SHP77 treated with DMSO at 0.1 percent for 48 hours (cell line): ENCODE measurements around the gene MT4.
A peak's percentile ranks its signal among the peaks of the same experiment; 100 is the strongest.
"Not testable (repeated sequence)": the region's sequence is repeated elsewhere in the genome, so short reads cannot be mapped to it uniquely, and the experiment has no call there.

Source experiments
- DNase-seq: peaks from one replicate; lab custom pipeline; 2025; lab: John Stamatoyannopoulos, UW

Gene MT4

DNA sequence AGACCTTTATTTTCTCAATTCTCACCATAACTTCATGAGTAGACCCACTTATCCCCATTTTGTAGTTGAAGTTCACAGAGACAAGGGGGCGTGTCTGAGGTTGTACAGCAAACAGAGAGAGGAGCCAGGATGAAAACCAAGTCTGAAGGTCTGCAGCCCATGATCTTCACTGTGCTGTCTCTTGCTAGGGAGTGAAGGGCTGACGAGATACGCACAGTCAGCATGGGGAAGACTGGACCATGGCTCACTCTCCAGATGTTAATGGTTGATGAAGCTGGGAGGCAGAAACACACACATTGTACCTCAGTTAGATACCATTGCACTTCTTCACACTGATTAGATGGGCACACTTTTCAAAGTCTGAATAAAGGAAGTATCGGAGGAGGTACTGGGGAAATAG is 5.8 kb upstream of the MT4 start:
- no peak for DNase-seq

DNA sequence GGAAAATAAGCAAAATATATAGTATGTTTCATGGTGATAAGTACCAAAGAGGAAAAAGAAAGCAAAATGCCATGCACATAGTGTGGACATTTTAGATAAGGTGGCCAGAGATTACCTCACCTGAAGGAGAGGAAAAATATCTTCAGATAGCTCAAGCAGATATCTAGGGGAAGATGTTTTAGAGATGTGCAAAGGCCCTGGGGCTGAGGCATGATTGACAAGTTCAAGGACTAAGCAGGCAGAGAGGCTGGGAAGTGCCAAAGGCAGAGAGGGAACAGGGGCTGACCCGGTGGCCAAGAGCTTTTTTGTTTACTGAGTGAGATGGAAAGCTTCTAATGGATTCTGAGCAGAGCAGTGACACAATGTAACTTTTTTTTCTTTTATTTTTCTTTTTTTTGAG is 4.4 kb upstream of the MT4 start:
- DNase-seq = no peak

DNA sequence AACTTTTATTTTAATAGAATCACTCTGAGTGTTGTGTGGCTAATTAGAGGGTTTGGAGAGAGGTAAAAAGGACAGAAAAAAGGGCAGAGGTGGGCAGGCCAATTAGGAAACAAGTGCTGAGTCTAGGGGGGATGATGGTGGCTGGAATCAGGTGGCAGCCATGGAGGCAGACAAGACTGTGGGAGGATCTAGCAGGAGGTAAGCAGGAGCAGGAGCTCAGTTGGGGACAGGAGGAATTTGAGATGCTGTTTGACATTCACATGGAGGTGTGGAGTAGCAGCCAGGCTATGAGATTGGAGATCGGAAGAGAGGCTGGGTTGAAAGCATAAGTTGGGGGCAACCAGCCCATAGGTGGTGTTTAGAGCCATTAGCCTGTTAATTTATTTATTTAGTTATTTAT is 3.7 kb upstream of the MT4 start:
- DNase-seq = no peak

- no peak for DNase-seq
Measured at GRCh38 chr16:56569971-56570370, 5.1 kb downstream of the MT4 start.

DNA sequence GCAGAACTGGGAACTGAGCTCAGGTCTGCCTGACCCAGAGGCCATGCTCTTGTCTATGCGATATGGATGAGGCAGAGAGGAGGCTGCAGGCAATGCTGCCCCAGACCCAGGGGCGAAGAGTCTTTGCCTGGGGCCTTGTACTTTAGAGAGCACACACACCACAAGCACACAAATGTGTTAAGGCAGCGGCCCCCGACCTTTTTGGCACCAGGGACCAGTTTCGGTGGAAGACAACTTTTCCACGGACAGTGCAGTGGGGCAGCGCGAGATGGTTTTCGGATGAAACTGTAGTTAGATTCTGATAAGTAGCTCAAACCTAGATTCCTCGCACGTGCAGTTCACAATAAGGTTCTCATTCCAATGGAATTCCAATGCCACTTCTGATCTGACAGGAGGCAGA is 6.7 kb downstream of the MT4 start:
- no peak for DNase-seq

- no peak for DNase-seq
Measured at GRCh38 chr16:56574625-56575024, 9.8 kb downstream of the MT4 start.

GRCh38 chr16:56576585-56577299 is 11.9 kb downstream of the MT4 start:
- peak; percentile 43 for DNase-seq

DNA sequence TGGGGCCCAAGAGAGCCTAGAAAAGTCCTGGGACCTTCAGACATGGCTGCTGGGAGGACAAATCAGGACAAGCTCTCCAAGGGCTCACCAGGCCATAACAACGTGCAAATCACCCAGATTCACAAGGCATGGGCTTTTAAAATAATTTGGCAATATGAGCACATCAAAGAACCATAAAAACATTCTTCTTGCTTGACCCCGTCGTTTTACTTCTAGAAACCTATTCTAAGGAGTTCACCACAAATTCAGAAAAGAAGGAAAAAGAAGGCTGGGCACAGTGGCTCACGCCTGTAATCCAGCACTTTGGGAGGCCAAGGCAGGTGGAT is 12.4 kb downstream of the MT4 start:
- DNase-seq = no peak

DNA sequence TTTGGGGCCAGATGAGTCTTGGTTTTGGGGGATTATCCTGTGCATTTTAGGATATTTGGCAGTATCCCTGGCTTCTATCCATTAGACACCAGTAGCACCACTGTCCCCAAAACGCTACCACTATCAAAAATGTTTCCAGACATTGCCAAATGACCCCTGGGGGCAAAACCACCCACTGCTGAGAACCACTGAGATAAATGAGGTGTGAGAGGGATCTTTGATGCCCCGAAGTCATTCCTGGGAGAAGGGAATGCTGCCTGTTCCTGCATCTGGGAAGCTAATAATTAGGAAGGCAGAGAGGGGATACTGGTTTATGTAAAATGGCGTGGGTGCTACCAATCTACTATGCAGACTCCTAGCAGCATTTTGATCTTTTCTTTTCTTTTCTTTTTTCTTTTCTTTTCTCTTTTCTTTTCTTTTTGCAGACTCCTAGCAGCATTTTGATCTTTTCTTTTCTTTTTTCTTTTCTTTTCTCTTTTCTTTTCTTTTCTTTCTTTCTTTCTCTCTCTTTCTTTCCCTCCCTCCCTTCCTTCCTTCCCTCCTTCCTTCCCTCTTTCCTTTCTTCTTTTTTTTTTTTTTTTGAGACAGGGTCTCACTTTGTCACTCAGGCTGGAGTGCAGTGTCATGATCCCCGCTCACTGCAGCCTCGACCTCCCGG is 15.6 kb downstream of the MT4 start:
- no peak for DNase-seq

DNA sequence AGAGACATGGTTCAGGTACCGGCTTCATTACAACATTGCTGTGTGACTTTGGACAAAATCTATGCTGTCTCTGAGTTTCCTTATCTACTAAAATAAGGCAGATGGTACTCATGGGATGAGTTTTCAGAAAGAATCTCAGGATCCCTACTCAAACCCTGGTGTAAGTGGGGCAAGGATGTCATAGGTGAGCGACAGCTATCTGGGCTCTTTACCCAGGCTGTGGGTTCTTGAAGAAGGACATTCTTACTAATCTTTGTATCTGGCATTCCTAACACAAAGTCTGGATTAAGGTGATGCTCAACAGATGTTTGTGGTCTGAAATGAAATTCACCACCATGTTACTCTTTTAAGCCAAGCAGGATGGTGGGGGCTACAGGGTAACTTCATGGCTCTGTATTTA is 18.0 kb downstream of the MT4 start:
- not testable (repeated sequence) for DNase-seq

DNA sequence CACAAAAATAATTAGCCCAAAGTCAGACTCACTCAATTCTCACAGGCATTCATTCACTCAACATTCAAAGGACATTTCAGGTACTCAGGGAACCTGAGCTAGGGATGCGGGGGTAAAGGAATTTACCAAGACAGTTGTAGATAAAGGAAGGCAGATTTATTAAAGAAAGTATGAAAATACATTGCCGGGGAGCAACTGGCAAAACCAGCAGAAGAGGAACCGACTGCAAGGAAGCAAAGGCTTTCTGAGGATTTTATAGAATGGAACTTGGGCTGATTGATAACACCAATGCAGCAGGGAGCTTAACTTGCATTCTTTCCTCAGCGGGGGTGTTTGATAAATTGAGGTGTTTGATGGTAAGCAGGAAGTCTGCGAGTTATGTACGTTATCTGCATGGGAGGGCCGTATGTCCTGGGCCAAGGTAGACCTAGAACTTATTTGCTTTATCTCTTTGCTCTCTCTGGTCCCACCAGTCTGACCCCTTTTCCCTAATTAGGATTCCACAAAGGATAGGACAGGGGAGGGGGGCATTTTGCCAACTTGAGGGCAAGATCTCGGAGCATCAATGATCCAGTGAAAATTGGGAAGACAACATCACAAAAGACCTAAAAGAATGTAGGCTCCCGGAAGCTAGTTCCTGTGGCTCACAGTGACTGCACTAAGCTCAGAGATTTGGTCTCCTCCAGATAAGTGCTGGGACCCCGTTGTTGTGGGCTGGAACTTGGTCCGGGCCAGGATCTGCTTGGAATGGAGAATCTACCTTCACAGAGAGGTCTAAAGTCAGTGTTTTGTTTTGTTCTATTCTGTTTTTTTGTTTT is 18.7 kb downstream of the MT4 start:
- DNase-seq = no peak

DNA sequence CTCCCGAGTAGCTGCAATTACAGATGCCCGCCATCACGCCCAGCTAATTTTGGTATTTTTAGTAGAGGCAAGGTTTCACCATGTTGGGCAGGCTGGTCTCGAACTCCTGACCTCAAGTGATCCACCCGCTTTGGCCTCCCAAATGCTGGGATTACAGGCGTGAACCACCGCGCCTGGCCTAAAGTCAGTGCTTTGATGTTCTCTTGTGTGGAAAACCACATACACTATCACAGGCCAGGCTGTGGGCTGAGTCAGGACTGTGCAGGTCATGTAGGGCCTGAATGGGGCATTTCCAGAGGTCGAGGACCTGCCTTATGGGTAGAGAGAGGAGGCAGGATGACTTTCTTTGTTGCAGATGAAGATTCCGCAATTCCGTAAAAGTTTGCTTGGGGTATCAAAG is 19.4 kb downstream of the MT4 start:
- no peak for DNase-seq

GRCh38 chr16:56588781-56589140 is 23.9 kb downstream of the MT4 start:
- DNase-seq = no peak

DNA sequence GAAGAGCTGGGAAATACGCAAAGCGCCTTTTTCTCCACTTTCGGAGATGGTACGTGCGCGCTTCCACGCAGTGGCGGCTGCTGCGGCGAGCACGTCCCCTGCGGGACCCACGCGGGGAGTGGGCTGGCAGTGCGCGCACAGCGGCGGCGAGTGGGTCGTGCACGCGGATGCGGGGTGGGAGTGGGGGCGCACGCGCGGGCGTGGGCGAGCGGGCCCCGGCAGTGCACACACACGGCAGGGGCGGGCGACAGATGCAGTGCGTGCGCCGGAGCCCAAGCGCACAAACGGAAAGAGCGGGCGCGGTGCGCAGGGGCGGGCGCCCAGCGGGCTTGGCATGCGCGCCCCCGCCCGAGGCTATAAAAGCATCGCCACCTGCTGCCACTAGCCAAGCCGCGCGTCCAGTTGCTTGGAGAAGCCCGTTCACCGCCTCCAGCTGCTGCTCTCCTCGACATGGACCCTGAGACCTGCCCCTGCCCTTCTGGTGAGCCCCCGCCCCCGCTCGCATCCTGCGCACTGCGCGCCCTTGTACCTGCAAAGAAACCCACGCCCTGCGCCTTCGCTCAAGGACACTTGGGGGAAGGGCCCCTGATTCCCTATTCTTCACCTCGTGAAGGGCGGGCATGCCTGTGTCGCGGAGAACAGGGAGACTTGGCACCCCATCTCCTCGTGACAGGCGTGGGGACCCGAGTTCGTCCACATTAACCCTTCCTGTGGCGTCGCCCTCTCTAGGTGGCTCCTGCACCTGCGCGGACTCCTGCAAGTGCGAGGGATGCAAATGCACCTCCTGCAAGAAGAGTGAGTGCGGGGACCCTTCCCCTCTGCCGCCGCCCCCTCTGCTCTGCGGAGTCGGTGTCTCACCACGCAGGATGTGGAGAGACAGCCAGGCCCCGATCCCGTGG is 24.5 kb downstream of the MT4 start, which contains the start of gene MT3:
MT3 (plus strand) TSS at position 388 of the 899 bp plus-strand sequence; CDS start at position 451, 63 bp downstream.
- no peak for DNase-seq

- DNase-seq = no peak
Measured at GRCh38 chr16:56591377-56592060, 26.6 kb downstream of the MT4 start.

- no peak for DNase-seq
Measured at GRCh38 chr16:56593573-56594291, 28.9 kb downstream of the MT4 start.

GRCh38 chr16:56594292-56594619 is 29.4 kb downstream of the MT4 start:
- DNase-seq = no peak

- peak; percentile 13 for DNase-seq
Measured at GRCh38 chr16:56600398-56600999, 35.6 kb downstream of the MT4 start.

DNA sequence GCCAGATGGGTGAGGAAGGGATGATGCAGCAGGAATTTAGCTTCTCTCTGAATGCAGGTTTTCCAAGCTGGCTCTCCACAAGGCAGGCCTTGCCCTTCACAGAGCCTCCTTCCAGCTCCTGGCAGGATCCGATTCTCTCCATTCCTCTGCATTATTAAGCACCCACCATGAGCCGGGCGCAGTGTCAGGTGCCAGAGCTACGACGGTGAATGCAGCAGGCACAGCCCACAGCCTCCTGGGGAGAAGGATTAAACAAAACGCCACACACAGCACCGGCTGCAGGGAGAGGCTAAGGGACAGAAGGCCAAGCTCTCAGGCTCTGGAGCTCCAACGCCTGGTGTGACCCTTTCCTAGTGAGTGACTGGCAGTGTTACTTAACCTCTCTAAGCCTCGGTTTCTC is 36.5 kb downstream of the MT4 start:
- no peak for DNase-seq

DNA sequence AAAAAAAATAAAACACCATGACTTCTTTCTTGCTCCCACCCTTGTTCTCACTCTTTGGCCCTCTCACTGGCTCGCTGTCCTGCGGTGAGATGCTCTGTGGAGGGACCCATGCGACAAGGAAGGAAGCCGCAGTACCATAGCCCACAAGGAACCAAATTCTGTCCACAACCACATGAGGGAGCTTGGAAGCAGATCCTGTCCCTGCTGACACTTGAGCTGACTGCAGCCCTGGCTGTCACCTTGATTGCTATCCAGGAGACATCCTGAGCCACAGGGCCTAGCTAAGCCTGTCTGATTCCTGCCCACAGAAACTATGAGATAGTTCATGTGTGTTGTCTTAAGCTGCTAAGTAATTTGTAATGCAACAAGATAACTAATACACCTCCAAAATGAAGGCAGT is 38.7 kb downstream of the MT4 start:
- DNase-seq = peak; percentile 47

DNA sequence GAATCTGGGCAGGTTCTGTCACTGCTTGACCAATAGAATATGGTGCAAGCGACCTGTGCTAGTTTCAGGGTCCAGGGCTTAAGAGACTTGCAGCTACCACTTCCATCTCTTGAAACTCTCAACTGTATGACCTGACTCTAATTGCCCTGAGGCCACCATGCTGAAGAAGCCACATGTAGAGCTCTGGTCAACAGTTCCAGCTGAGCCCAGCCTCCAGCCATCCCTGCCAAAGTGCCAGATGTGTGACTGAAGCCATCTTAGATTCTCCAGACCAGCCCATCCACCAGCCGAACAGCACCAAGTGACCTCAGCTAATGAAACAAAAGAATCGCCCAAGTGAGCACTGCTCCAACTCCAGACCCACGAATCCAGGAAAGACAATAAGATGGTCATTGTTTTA is 40.1 kb downstream of the MT4 start:
- DNase-seq = no peak
